ENCODE measurements around the gene CLDN3. TPM values are rescaled to one million over a fixed set of nuclear protein-coding genes. Genes with fewer than 3 reads are reported as not detected.
"Not testable (repeated sequence)": the region's sequence is repeated elsewhere in the genome, so short reads cannot be mapped to it uniquely, and the experiment has no call there.

CLDN3 gene
- total and polyA plus RNA-seq, 9 of the 15 experiments (the other 6 are each of a cell fraction or from before 2014, with no cell fraction given) = 0.29 TPM; not detected in 8

DNA sequence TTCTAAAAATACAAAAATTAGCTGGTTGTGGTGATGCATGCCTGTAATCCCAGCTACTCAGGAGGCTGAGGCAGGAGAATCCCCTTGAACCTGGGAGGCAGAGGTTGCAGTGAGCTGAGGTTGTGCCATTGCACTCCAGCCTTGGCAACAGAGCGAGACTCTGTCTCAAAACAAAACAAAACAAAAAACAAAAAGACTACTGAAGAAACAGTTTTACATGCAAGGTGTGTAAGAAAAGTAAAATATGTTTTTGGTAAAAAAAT lies 17.6 kb upstream of the CLDN3 start:
- ATAC-seq; H3K36me3 ChIP-seq (ENCODE audit: control insufficient read depth, insufficient read depth, low read length); BruUV-seq (replicated peaks); H3K79me2 ChIP-seq (ENCODE audit: control insufficient read depth, insufficient read depth, low read length); intact Hi-C loops (cut with micrococcal nuclease); CTCF ChIA-PET (ENCODE audit: low intra/inter-chr PET ratio); H3K9me1 ChIP-seq (ENCODE audit: control insufficient read depth, insufficient read depth, low read length); in situ Hi-C loops (cut with MboI); H3K27me3 ChIP-seq (ENCODE audit: control insufficient read depth in 2 of 2, insufficient read depth in 2 of 2, low read length in 2 of 2); FAIRE-seq; H4K20me1 ChIP-seq (replicated peaks; ENCODE audit: control insufficient read depth, insufficient read depth, low read length); DNase-seq (ENCODE audit: extremely low read depth in 1 of 4, low spot score in 3 of 4); H3K9me3 ChIP-seq (replicated peaks; ENCODE audit: control insufficient read depth, insufficient read depth, low read depth, low read length); H3K4me3 ChIP-seq: not testable (repeated sequence)
- Histone ChIP-seq H2AFZ (ENCODE audit: low read depth, low read length) (peak overlapping the region; percentile 87), H3K9ac (ENCODE audit: insufficient read depth in 1 of 2, low read depth in 2 of 2, low read length in 2 of 2) (peak overlapping the region in 1 of 2 experiments; percentile 48; a peak in 1 of 4 replicates), H3K27ac (ENCODE audit: extremely low read depth, low read depth, low read length) (peak overlapping the region; percentile 69; the same call in 1 of the 3 replicates), H3K4me2 (ENCODE audit: insufficient read depth, low read length) (peak overlapping the region; percentile 19; the same call in 1 of the 2 replicates), H3K4me1 (replicated peaks in 1 of 2; ENCODE audit: control insufficient read depth in 2 of 2, insufficient read depth in 2 of 2, low read length in 2 of 2) (peaks cover 11 to 24% of the 10 kb centered on the region in 2 experiments; a peak in 4 of 5 replicates)
- WGBS (ENCODE audit: insufficient coverage, low coverage, missing lambda C conversion rate) = 93% methylated on average over 1 of the region's 1 CpG
- TF ChIP-seq SMARCA5 (IDR thresholded peaks at IDR 0.05) (peak; percentile 25; the same call in 1 of the 2 replicates), EHMT2 (IDR thresholded peaks at IDR 0.05) (0 out of 2 replicates have a peak, but pooled peaks have one; percentile 27), MTA1 (IDR thresholded peaks at IDR 0.05; ENCODE audit: borderline replicate concordance) (0 out of 2 replicates have a peak, but pooled peaks have one; percentile 9), CSDE1 (IDR thresholded peaks at IDR 0.05) (0 out of 4 replicates have a peak, but pooled peaks of 1 of the 2 experiments have one; percentile 51), RFX1 (IDR thresholded peaks at IDR 0.05) (0 out of 2 replicates have a peak, but pooled peaks have one; percentile 4), THRAP3 (IDR thresholded peaks at IDR 0.05; ENCODE audit: borderline replicate concordance) (peak; percentile 86; the same call in 1 of the 2 replicates), BCOR (IDR thresholded peaks at IDR 0.05) (0 out of 2 replicates have a peak, but pooled peaks have one; percentile 4), DNMT1 (IDR thresholded peaks at IDR 0.05) (0 out of 2 replicates have a peak, but pooled peaks have one; percentile 52), PHB2 (IDR thresholded peaks at IDR 0.05; ENCODE audit: low read depth) (0 out of 2 replicates have a peak, but pooled peaks have one; percentile 61), ARNT (IDR thresholded peaks at IDR 0.05) (0 out of 4 replicates have a peak, but pooled peaks of 1 of the 2 experiments have one; percentile 37), HLTF (IDR thresholded peaks at IDR 0.05) (peak; percentile 60; the same call in 1 of the 2 replicates), ARID1B (IDR thresholded peaks at IDR 0.05) (0 out of 2 replicates have a peak, but pooled peaks have one; percentile 8)
- TF ChIP-seq, protein P1, sequence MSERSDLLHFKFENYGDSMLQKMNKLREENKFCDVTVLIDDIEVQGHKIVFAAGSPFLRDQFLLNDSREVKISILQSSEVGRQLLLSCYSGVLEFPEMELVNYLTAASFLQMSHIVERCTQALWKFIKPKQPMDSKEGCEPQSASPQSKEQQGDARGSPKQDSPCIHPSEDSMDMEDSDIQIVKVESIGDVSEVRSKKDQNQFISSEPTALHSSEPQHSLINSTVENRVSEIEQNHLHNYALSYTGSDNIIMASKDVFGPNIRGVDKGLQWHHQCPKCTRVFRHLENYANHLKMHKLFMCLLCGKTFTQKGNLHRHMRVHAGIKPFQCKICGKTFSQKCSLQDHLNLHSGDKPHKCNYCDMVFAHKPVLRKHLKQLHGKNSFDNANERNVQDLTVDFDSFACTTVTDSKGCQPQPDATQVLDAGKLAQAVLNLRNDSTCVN (CRISPR knock-in tag; IDR thresholded peaks at IDR 0.05) = 0 out of 2 replicates have a peak, but pooled peaks have one; percentile 40
- TF ChIP-seq, protein P2, sequence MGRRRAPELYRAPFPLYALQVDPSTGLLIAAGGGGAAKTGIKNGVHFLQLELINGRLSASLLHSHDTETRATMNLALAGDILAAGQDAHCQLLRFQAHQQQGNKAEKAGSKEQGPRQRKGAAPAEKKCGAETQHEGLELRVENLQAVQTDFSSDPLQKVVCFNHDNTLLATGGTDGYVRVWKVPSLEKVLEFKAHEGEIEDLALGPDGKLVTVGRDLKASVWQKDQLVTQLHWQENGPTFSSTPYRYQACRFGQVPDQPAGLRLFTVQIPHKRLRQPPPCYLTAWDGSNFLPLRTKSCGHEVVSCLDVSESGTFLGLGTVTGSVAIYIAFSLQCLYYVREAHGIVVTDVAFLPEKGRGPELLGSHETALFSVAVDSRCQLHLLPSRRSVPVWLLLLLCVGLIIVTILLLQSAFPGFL (CRISPR knock-in tag; IDR thresholded peaks at IDR 0.05) = 0 out of 2 replicates have a peak, but pooled peaks have one; percentile 49
- TF ChIP-seq, protein P3, sequence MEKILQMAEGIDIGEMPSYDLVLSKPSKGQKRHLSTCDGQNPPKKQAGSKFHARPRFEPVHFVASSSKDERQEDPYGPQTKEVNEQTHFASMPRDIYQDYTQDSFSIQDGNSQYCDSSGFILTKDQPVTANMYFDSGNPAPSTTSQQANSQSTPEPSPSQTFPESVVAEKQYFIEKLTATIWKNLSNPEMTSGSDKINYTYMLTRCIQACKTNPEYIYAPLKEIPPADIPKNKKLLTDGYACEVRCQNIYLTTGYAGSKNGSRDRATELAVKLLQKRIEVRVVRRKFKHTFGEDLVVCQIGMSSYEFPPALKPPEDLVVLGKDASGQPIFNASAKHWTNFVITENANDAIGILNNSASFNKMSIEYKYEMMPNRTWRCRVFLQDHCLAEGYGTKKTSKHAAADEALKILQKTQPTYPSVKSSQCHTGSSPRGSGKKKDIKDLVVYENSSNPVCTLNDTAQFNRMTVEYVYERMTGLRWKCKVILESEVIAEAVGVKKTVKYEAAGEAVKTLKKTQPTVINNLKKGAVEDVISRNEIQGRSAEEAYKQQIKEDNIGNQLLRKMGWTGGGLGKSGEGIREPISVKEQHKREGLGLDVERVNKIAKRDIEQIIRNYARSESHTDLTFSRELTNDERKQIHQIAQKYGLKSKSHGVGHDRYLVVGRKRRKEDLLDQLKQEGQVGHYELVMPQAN (IDR thresholded peaks at IDR 0.05; ENCODE audit: borderline replicate concordance) = peak; percentile 42
- POLR2A ChIA-PET = interaction anchor here (1.9 kb wide), 1 partner anchor 35 kb away, joined by 5 read pairs; no protein-coding TSS in a partner anchor
